ENCODE results near the gene ZMIZ2. TPM values are rescaled to one million over a fixed set of nuclear protein-coding genes. Genes with fewer than 3 reads are reported as not detected.

Gene ZMIZ2
- total and polyA plus RNA-seq, 2 experiments from 2014 or later = 15.5 to 46.1 TPM

GRCh38 chr7:44771358-44771757 is 22.7 kb downstream of the ZMIZ2 start:
- no peak overlapping the region for H3K4me3 ChIP-seq
- H3K27me3 Mint-ChIP-seq (ENCODE audit: insufficient read depth, low read depth, poor library complexity) = peaks cover 19% of the 10 kb centered on the region
- no peaks in the 10 kb centered on the region for H3K36me3 ChIP-seq (ENCODE audit: insufficient read depth)
- ATAC-seq (no peak), DNase-seq (ENCODE audit: low spot score) (no peak)
- peaks cover 7% of the 10 kb centered on the region; the same call in 1 of the 2 replicates for H4K20me1 ChIP-seq (replicated peaks; ENCODE audit: insufficient read depth)
- no peak overlapping the region for H3K4me2 ChIP-seq
- H3K4me1 ChIP-seq (ENCODE audit: insufficient read depth) = peaks cover 16% of the 10 kb centered on the region; the same call in 1 of the 2 replicates
- H3K27me3 ChIP-seq (ENCODE audit: insufficient read depth) = no peaks in the 10 kb centered on the region
- H3K4me1 Mint-ChIP-seq = peaks cover 21% of the 10 kb centered on the region
- no peaks in the 10 kb centered on the region for H3K9me3 Mint-ChIP-seq
- H3K4me3 Mint-ChIP-seq = no peak overlapping the region
- H3K27ac ChIP-seq (ENCODE audit: low read depth) = no peak overlapping the region
- TF ChIP-seq ZNF331 (CRISPR knock-in tag; IDR thresholded peaks at IDR 0.05; ENCODE audit: low read depth) = no peak
- TF ChIP-seq REST (IDR thresholded peaks at IDR 0.05; ENCODE audit: unreplicated experiment) = no peak
- no peak for TF ChIP-seq ETS1 (IDR thresholded peaks at IDR 0.05)
- no peak for TF ChIP-seq ZNF114 (CRISPR knock-in tag; IDR thresholded peaks at IDR 0.05)
- no peak for TF ChIP-seq POLR2AphosphoS5 (IDR thresholded peaks at IDR 0.05; ENCODE audit: low read depth)
- TF ChIP-seq EZH2 (IDR thresholded peaks at IDR 0.05; ENCODE audit: low read depth, unreplicated experiment) = no peak
- TF ChIP-seq CREB1 (CRISPR knock-in tag; IDR thresholded peaks at IDR 0.05; ENCODE audit: low read depth) = no peak
- TF ChIP-seq JUNB (IDR thresholded peaks at IDR 0.05; ENCODE audit: unreplicated experiment) = no peak
- no peak for TF ChIP-seq STAT1 (IDR thresholded peaks at IDR 0.05; ENCODE audit: unreplicated experiment)
- no peak for TF ChIP-seq CTCF (conservative IDR thresholded peaks at IDR 0.05; ENCODE audit: low read depth in 2 of 2)
- no peak for TF ChIP-seq EZH2phosphoT487 (IDR thresholded peaks at IDR 0.05; ENCODE audit: unreplicated experiment)
- no peak for TF ChIP-seq NANOG (IDR thresholded peaks at IDR 0.05; ENCODE audit: borderline replicate concordance)
- TF ChIP-seq ZNF462 (CRISPR knock-in tag; IDR thresholded peaks at IDR 0.05) = no peak
- peaks cover 19% of the 10 kb centered on the region for H3K36me3 Mint-ChIP-seq (ENCODE audit: low read depth)
- H3K27ac Mint-ChIP-seq = no peak overlapping the region
- H3F3A ChIP-seq (replicated peaks; ENCODE audit: low read depth) = 0 out of 2 replicates have a peak, but pooled peaks cover 3% of the 10 kb centered on the region
- H3K9me2 ChIP-seq (ENCODE audit: insufficient read depth) = no peaks in the 10 kb centered on the region
- H3K79me2 ChIP-seq (replicated peaks; ENCODE audit: insufficient read depth) = no peaks in the 10 kb centered on the region
- H2AFZ ChIP-seq = no peak overlapping the region

Measured in GM23338 (cell line).